OCI-LY3 (cell line): ENCODE results near the gene C20orf141.

ENCODE experiments used
- H2AFZ ChIP-seq: fragments of 200-600, 300-600 bp; shearing (Covaris generic); 2 replicates; pipeline ENCODE4 v1.6.0; 2014; ENCODE audit warnings: antibody characterized with exemption, low read depth, low read length
- H3K27ac ChIP-seq: fragments of 200-600, 300-600 bp; sonication (generic); 2 replicates; pipeline ENCODE4 v1.5.1; 2014; ENCODE audit warnings: mild to moderate bottlenecking, low read length, moderate library complexity, mixed read lengths
- H3K27me3 ChIP-seq: fragments of 200-600, 300-600 bp; sonication (generic); 2 replicates; pipeline ENCODE4 v1.6.1; 2014; ENCODE audit warnings: low read depth, low read length, mixed read lengths
- H3K36me3 ChIP-seq: fragments of 200-600, 300-600 bp; sonication (generic); replicated peaks from 2 replicates; pipeline ENCODE3; 2014; ENCODE audit warnings: low read depth, low read length, mixed read lengths
- H3K4me1 ChIP-seq: fragments of 300-600, 200-600 bp; sonication (generic); 2 replicates; pipeline ENCODE4 v1.6.1; 2014; ENCODE audit warnings: low read length, mixed read lengths
- H3K4me2 ChIP-seq: fragments of 200-600, 300-600 bp; sonication (generic); 2 replicates; pipeline ENCODE4 v1.6.1; 2014; ENCODE audit warnings: low read length, mixed read lengths
- H3K4me3 ChIP-seq: fragments of 300-600, 200-600 bp; sonication (generic); 2 replicates; pipeline ENCODE4 v1.5.1; 2014; ENCODE audit warnings: antibody characterized with exemption, mild to moderate bottlenecking, low read length, moderate library complexity
- H3K79me2 ChIP-seq: fragments of 300-600, 200-600 bp; shearing (Covaris generic); 2 replicates; pipeline ENCODE4 v1.6.1; 2014; ENCODE audit warnings: mild to moderate bottlenecking, low read length, mixed read lengths
- H3K9ac ChIP-seq: fragments of 300-600, 200-600 bp; shearing (Covaris generic); 2 replicates; pipeline ENCODE4 v1.6.0; 2014; ENCODE audit warnings: mild to moderate bottlenecking, low read length, moderate library complexity
- H3K9me3 ChIP-seq: fragments of 200-600, 300-600 bp; shearing (Covaris generic); 2 replicates; pipeline ENCODE4 v1.6.1; 2014; ENCODE audit warnings: low read length, mixed read lengths; ENCODE audit not compliant: insufficient read depth
- H4K20me1 ChIP-seq: fragments of 200-600, 300-600 bp; sonication (generic); 2 replicates; pipeline ENCODE4 v1.6.1; 2016; ENCODE audit warnings: low read length, mixed read lengths; ENCODE audit not compliant: insufficient read depth
- EZH2phosphoT487 ChIP-seq: fragments of 200-600 bp; shearing (Covaris generic); IDR thresholded peaks from 2 replicates; pipeline ENCODE4 v1.6.1; 2018; ENCODE audit warnings: antibody characterized with exemption, mixed run types, low read depth
- TF ChIP-seq, protein P1 (sequence below): fragments of 200-600, 300-600 bp; sonication (generic); IDR thresholded peaks from 2 replicates; pipeline ENCODE4 v1.5.1; 2014; ENCODE audit warnings: antibody characterized with exemption, low read length, low read depth

C20orf141 gene

DNA sequence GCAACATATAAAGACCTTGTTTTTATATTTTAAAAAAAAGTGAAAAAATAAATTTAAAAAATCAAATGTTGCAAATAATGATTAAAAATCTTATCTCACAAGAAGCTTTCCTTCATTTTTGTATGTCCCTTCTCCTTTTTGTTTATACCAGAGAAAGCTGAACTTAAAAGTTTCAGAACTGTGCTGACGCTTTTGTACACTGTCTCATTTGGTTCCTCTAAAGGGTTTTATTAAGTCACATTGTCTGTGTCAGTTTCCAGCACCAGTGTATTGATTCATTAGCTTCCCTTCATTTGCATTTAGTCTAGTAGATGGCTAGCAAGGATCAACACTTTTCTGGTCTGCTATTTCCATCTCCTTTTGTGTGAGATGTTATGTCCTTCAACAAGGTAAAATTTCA lies 19.0 kb downstream of the C20orf141 start:
- H2AFZ ChIP-seq = no peak overlapping the region
- no peak overlapping the region for H3K9ac ChIP-seq
- H3K36me3 ChIP-seq = peaks cover 20% of the 10 kb centered on the region
- H3K27ac ChIP-seq = no peak overlapping the region
- no peak overlapping the region for H3K4me3 ChIP-seq
- no peaks in the 10 kb centered on the region for H4K20me1 ChIP-seq
- peaks cover 12% of the 10 kb centered on the region for H3K27me3 ChIP-seq
- H3K4me2 ChIP-seq = no peak overlapping the region
- H3K79me2 ChIP-seq = no peaks in the 10 kb centered on the region
- H3K4me1 ChIP-seq = peaks cover 15% of the 10 kb centered on the region
- TF ChIP-seq, protein P1, sequence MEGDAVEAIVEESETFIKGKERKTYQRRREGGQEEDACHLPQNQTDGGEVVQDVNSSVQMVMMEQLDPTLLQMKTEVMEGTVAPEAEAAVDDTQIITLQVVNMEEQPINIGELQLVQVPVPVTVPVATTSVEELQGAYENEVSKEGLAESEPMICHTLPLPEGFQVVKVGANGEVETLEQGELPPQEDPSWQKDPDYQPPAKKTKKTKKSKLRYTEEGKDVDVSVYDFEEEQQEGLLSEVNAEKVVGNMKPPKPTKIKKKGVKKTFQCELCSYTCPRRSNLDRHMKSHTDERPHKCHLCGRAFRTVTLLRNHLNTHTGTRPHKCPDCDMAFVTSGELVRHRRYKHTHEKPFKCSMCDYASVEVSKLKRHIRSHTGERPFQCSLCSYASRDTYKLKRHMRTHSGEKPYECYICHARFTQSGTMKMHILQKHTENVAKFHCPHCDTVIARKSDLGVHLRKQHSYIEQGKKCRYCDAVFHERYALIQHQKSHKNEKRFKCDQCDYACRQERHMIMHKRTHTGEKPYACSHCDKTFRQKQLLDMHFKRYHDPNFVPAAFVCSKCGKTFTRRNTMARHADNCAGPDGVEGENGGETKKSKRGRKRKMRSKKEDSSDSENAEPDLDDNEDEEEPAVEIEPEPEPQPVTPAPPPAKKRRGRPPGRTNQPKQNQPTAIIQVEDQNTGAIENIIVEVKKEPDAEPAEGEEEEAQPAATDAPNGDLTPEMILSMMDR = no peak
- H3K9me3 ChIP-seq = no peaks in the 10 kb centered on the region

DNA sequence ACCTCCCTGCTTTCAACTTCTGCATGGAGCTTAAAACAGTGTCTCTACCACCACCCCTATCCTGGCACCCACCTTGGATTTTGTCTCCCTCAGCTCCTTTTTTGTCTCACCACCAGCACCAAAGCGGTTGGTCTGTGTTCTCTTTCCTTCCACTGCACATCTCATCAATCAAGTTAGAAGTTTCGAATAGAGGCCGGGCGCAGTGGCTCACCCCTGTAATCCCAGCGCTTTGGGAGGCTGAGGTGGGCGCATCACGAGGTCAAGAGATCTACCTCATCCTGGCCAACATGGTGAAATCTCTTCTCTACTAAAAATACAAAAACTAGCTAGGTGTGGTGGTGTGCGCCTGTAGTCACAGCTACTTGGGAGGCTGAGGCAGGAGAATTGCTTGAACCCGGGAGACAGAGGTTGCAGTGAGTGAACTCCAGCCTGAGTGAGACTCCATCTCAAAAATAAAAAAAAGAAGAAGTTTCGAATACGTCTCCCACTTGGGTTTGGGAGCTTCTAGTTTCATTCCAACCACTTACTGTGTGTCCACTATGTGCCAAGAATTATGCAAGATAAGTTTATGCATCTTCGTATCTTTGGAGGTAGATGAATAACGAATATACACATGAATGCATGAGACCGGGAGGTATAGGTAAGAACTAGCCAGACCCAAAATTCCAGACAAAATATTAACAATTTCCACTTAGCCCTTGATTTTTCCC lies 19.8 kb downstream of the C20orf141 start:
- Histone ChIP-seq H3K4me2 (no peak overlapping the region), H3K79me2 (no peaks in the 10 kb centered on the region), H3K27me3 (peaks cover 5% of the 10 kb centered on the region; the same call in 1 of the 2 replicates), H3K9me3 (no peaks in the 10 kb centered on the region), H3K4me1 (peaks cover 15% of the 10 kb centered on the region), H3K9ac (no peak overlapping the region), H2AFZ (no peak overlapping the region), H3K4me3 (no peak overlapping the region), H4K20me1 (no peaks in the 10 kb centered on the region), H3K36me3 (peaks cover 20% of the 10 kb centered on the region), H3K27ac (no peak overlapping the region)
- TF ChIP-seq EZH2phosphoT487 = no peak
- TF ChIP-seq, protein P1 = no peak

DNA sequence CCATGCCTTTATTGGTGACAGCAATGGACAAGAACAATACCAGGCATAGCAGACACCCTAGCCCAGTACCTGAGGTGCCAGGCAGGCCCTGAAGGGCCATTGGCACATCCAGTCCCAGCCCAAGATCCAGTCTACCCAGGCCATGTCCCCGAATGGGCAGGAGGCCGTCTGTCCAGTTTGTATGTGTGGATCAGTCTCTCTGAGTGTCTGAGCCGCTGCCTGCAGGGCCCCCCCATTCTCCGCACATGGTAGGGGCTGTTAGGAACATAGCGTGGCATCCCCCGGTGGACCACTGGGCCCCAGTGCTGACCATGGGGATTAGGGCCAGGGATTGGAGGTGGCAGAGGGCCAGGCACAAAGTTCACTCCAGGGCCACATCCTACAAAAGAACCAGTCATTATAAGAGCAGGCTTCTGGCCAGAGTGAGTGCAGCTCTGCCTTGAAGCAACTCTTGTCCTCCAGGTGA lies 20.6 kb downstream of the C20orf141 start:
- Histone ChIP-seq H4K20me1 (no peaks in the 10 kb centered on the region), H3K79me2 (no peaks in the 10 kb centered on the region; the same call in 1 of the 2 replicates), H3K36me3 (peaks cover 20% of the 10 kb centered on the region), H3K9me3 (no peaks in the 10 kb centered on the region), H3K4me3 (no peak overlapping the region), H3K4me1 (peaks cover 18% of the 10 kb centered on the region), H3K27ac (no peak overlapping the region), H3K9ac (no peak overlapping the region), H2AFZ (no peak overlapping the region), H3K4me2 (no peak overlapping the region), H3K27me3 (no peaks in the 10 kb centered on the region)
- TF ChIP-seq, protein P1 = no peak
- TF ChIP-seq EZH2phosphoT487 = no peak

DNA sequence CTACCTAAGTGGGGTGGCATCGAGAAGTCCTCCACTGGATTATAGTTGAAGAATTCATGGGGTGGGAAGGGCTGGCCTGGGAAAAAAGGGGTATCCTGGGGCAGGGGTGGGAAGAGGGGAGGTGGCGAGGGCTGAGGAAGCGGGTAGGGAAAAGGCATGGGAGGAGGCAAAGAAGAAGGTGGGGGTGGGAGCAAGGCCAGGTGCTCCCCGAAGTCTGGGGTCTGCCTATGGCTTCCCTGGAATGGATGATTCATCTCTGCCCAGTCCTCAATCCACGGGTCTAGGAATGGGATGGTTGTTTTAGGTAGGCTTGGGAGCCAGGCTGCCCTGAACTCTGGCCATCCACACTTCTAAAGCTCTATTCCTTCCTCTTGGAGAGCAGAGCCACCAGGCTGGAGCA lies 21.2 kb downstream of the C20orf141 start:
- no peak overlapping the region for H3K9ac ChIP-seq
- TF ChIP-seq, protein P1 = no peak
- no peak for TF ChIP-seq EZH2phosphoT487
- no peaks in the 10 kb centered on the region for H3K27me3 ChIP-seq
- H3K79me2 ChIP-seq = no peaks in the 10 kb centered on the region; the same call in 1 of the 2 replicates
- H3K9me3 ChIP-seq = no peaks in the 10 kb centered on the region
- peaks cover 20% of the 10 kb centered on the region for H3K36me3 ChIP-seq
- H3K4me1 ChIP-seq = peaks cover 18% of the 10 kb centered on the region
- no peak overlapping the region for H2AFZ ChIP-seq
- no peak overlapping the region for H3K27ac ChIP-seq
- H4K20me1 ChIP-seq = no peaks in the 10 kb centered on the region
- no peak overlapping the region for H3K4me2 ChIP-seq
- H3K4me3 ChIP-seq = no peak overlapping the region
